ENCODE results near the gene TTLL8.
A peak's percentile ranks its signal among the peaks of the same experiment; 100 is the strongest.
"Not testable (repeated sequence)": the region's sequence is repeated elsewhere in the genome, so short reads cannot be mapped to it uniquely, and the experiment has no call there.

TTLL8 gene

GRCh38 chr22:50089682-50090411 lies 31.7 kb upstream of the TTLL8 start, which contains the start of gene MOV10L1:
Gene MOV10L1, plus strand, starts transcription at chr22:50090006. Its CDS starts 83 bp downstream, at chr22:50090089.
- TF ChIP-seq CTCF (IDR thresholded peaks at IDR 0.05; ENCODE audit: low read depth, low read length, missing control alignments), result no peak
- in situ Hi-C loops (cut with HindIII; ENCODE audit: low pct_ligation_motif_present, low sequenced_read_pairs), result no loop called here
- H3K4me3 ChIP-seq (ENCODE audit: low read depth, low read length), result no peak within 1 kb of the TSS
- H3K27ac ChIP-seq, result no peak within 1 kb of the TSS
- H3K36me3 ChIP-seq (replicated peaks), result no peaks in the 10 kb centered on the region
- no peak for DNase-seq
- H3K27me3 ChIP-seq (replicated peaks), result peaks cover 2% of the 10 kb centered on the region

- DNase-seq, result no peak
- in situ Hi-C loops (cut with HindIII; ENCODE audit: low pct_ligation_motif_present, low sequenced_read_pairs), result no loop called here
- H3K4me3 ChIP-seq (ENCODE audit: low read depth, low read length), result no peak overlapping the region
- H3K36me3 ChIP-seq (replicated peaks), result no peaks in the 10 kb centered on the region
- TF ChIP-seq CTCF (IDR thresholded peaks at IDR 0.05; ENCODE audit: low read depth, low read length, missing control alignments), result no peak
- H3K27me3 ChIP-seq (replicated peaks), result peaks cover 4% of the 10 kb centered on the region
- H3K27ac ChIP-seq, result no peak overlapping the region
These were observed 31.1 kb upstream of the TTLL8 start for GRCh38 chr22:50089231-50089630.

GRCh38 chr22:50088096-50088495 lies 30.0 kb upstream of the TTLL8 start:
- in situ Hi-C loops (cut with HindIII; ENCODE audit: low pct_ligation_motif_present, low sequenced_read_pairs), result no loop called here
- Histone ChIP-seq H3K36me3 (replicated peaks) (no peaks in the 10 kb centered on the region), H3K4me3 (ENCODE audit: low read depth, low read length) (no peak overlapping the region), H3K27ac (no peak overlapping the region), H3K27me3 (replicated peaks) (peaks cover 4% of the 10 kb centered on the region)
- no peak for TF ChIP-seq CTCF (IDR thresholded peaks at IDR 0.05; ENCODE audit: low read depth, low read length, missing control alignments)
- no peak for DNase-seq

GRCh38 chr22:50087646-50088045 lies 29.5 kb upstream of the TTLL8 start:
- no peak for TF ChIP-seq CTCF (IDR thresholded peaks at IDR 0.05; ENCODE audit: low read depth, low read length, missing control alignments)
- H3K36me3 ChIP-seq (replicated peaks), result no peaks in the 10 kb centered on the region
- no peak overlapping the region for H3K4me3 ChIP-seq (ENCODE audit: low read depth, low read length)
- H3K27ac ChIP-seq, result no peak overlapping the region
- H3K27me3 ChIP-seq (replicated peaks), result peaks cover 4% of the 10 kb centered on the region
- DNase-seq, result no peak
- in situ Hi-C loops (cut with HindIII; ENCODE audit: low pct_ligation_motif_present, low sequenced_read_pairs), result no loop called here

GRCh38 chr22:50086975-50087374 lies 28.9 kb upstream of the TTLL8 start:
- H3K27me3 ChIP-seq (replicated peaks); H3K27ac ChIP-seq; in situ Hi-C loops (cut with HindIII; ENCODE audit: low pct_ligation_motif_present, low sequenced_read_pairs); DNase-seq; H3K4me3 ChIP-seq (ENCODE audit: low read depth, low read length); H3K36me3 ChIP-seq (replicated peaks): not testable (repeated sequence)

GRCh38 chr22:50086526-50086925 lies 28.4 kb upstream of the TTLL8 start:
- in situ Hi-C loops (cut with HindIII; ENCODE audit: low pct_ligation_motif_present, low sequenced_read_pairs), result no loop called here
- Histone ChIP-seq H3K36me3 (replicated peaks) (no peaks in the 10 kb centered on the region), H3K4me3 (ENCODE audit: low read depth, low read length) (no peak overlapping the region), H3K27ac (no peak overlapping the region), H3K27me3 (replicated peaks) (peaks cover 4% of the 10 kb centered on the region)
- no peak for TF ChIP-seq CTCF (IDR thresholded peaks at IDR 0.05; ENCODE audit: low read depth, low read length, missing control alignments)
- peak; percentile 6 for DNase-seq
